ENCODE data around the gene RPTOR. TPM values are rescaled to one million over a fixed set of nuclear protein-coding genes. Genes with fewer than 3 reads are reported as not detected.

The RPTOR gene
- total RNA-seq, 2 experiments from 2014 or later = 43.6 to 47.2 TPM

DNA sequence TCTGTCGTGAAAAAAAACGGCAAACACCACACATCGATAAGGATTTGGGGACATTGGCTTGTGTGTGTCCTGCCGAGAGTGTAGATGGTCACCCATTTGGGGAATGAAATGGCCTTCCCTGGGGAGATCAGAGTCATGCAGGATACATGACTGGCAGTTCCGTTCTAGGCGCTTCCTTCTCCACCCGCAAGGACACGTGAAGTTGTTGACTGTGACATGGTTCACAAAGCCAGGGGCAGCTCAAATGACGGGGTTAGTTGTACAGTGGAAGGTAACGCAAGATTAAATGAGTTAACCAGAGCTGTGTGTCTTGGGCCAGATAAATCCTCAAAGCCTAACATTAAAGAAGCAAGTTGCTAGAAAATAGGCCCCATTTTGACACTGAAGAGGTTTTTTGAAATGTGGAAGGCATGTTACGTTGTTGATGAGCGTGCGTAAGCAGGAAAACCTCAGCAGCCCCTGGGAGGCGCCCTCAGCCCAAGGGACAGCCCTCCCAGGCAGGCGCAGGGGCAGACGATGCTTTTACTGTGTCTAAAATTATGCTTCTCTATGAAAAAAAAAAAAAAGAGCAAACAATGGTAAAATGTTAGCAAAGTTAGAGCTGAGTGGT, 411.1 kb downstream of the RPTOR start:
- no peak overlapping the region for H3K4me3 Mint-ChIP-seq

DNA sequence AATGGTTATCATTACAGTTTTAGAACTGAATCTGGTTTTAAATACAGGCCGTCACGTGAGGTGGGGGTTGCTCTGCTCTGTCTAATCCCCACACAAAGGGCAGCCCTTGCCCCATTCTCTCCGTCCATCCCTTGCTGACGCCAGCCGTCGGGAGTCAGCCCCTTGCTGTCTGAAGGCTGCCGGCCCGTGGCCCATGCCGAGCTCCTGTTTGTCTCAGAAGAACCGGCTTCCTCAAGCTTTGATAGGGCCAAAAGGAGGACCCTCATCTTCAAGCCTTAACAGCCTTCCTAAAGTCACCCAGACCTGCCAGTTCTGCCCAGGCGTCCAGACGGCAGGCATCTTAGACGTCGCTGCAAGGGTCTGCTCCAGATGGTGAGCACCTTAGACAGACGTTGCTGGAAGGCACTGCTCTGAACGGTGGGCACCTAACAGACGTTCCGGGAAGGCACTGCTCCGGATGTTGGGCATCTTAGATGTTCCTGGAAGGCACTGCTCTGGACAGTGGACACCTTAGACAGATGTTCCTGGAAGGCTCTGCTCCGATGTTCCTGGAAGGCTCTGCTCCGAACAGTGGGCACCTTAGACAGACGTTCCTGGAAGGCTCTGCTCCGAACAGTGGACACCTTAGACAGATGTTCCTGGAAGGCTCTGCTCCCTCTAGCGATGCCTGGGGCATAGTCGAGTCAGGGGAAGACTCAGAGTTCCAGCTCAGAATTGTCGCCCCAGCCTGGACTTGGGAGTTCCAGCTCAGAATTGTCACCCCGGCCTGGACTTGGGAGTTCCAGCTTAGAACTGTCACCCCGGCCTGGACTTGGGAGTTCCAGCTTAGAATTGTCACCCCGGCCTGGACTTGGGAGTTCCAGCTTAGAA, 411.9 kb downstream of the RPTOR start:
- no peak overlapping the region for H3K4me3 Mint-ChIP-seq
- peaks cover 2% of the 10 kb centered on the region for H3K36me3 Mint-ChIP-seq
- DNase-seq = no peak
- H3K27me3 Mint-ChIP-seq = no peaks in the 10 kb centered on the region
- no peaks in the 10 kb centered on the region for H3K9me3 Mint-ChIP-seq
- no peak overlapping the region for H3K27ac Mint-ChIP-seq
- H3K4me1 Mint-ChIP-seq = no peaks in the 10 kb centered on the region

More for the DNA sequence above, 411.1 kb downstream of the RPTOR start:
- H3K27ac Mint-ChIP-seq = no peak overlapping the region
- no peak for DNase-seq
- H3K36me3 Mint-ChIP-seq = peaks cover 2% of the 10 kb centered on the region
- no peaks in the 10 kb centered on the region for H3K9me3 Mint-ChIP-seq
- no peaks in the 10 kb centered on the region for H3K4me1 Mint-ChIP-seq
- no peaks in the 10 kb centered on the region for H3K27me3 Mint-ChIP-seq

DNA sequence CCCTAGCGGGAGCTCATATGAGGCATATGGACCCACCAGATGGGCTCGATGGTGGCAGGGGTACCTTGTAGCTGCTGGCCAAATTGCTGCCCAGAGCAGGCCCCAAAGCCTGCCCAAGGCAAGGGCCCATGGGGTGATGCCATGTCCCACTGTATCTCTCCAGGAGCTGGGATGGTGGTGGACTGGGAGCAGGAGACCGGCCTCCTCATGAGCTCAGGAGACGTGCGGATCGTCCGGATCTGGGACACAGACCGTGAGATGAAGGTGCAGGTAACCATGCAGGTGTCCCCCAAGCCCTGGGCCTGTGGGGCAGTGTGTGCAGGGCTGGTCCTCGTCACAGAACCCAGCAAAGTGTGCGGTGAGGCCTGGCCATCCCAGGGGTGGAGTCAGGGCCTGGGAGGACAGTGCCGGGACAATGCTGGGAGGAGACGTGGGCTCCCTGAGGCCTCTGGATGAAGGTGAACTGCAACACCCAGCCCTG, 412.9 kb downstream of the RPTOR start:
- Mint-ChIP-seq H3K4me1 (no peaks in the 10 kb centered on the region), H3K4me3 (no peak overlapping the region), H3K27me3 (no peaks in the 10 kb centered on the region), H3K27ac (no peak overlapping the region), H3K36me3 (peaks cover 2% of the 10 kb centered on the region), H3K9me3 (no peaks in the 10 kb centered on the region)
- no peak for DNase-seq

DNA sequence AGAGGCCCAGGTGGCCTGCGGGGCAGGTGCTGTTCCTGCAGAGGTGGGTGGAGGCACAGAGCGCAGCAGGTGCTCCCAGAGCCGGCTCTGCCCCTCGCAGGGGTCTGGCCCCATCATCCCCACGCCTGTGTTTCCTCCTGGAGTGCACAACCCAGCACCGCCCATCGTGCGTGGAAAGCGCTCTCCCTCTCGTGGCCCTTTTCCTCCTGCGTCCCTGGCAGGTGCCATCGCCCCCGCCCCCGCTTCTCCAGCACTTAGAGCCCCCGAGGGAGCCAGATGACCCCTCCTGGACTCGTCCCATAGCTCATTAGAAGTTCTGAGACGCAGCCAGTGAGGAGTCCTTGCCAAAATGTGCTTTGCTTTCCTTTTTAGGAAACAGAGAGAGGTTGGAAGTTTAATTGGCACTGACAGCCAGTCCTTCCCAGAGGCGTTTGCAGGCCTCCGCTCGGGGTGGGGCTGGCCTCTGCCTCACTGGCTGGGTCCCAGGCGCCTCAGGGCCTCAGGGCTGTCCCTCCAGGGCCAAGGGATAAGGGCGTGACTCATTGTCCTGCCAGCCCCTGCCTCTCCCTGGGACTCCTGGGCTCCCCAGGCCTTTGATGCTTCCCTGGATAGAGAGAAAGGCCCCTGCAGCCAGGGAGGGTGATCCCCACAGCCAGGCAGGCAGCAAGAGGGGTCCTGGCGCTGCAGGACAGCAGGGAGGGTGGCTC, 414.8 kb downstream of the RPTOR start:
- H3K27me3 Mint-ChIP-seq = no peaks in the 10 kb centered on the region

DNA sequence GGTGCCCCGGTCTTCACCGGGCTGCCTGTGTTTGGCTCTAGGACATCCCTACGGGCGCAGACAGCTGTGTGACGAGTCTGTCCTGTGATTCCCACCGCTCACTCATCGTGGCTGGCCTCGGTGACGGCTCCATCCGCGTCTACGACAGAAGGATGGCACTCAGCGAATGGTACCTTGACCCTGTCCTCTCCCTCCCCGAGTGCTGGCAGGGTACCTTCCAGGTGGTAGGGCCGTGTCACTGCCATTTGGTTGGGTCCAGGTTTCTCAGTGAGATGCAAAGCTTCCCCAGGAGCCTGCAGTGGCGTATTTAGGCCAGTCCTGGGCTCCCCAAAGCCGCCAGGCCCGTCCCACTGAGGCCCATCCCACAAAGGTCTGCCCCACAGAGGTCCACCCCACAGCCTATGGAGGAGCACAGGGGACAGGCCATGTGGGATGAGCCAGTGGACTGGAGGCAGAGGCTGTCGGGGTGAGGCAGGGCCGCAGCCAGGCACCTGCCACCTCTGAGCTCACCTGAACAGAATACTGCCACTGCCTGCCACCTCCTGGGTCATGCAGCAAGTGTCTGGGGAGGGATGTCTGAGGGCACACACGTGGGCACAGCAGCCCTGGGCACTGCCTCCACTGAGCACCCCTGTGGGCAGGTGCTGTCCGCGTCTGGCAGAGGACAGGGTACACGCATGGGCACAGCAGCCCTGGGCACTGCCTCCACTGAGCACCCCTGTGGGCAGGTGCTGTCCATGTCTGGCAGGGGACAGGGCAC, 415.6 kb downstream of the RPTOR start:
- no peaks in the 10 kb centered on the region for H3K4me1 Mint-ChIP-seq
- H3K9me3 Mint-ChIP-seq = no peaks in the 10 kb centered on the region
- H3K36me3 Mint-ChIP-seq = peaks cover 2% of the 10 kb centered on the region
- H3K27ac Mint-ChIP-seq = no peak overlapping the region
- no peak overlapping the region for H3K4me3 Mint-ChIP-seq
- no peak for DNase-seq
- H3K27me3 Mint-ChIP-seq = no peaks in the 10 kb centered on the region

More for the DNA sequence above, 414.8 kb downstream of the RPTOR start:
- Mint-ChIP-seq H3K36me3 (peaks cover 4% of the 10 kb centered on the region), H3K4me3 (no peak overlapping the region), H3K9me3 (no peaks in the 10 kb centered on the region), H3K4me1 (no peaks in the 10 kb centered on the region), H3K27ac (no peak overlapping the region)
- no peak for DNase-seq

DNA sequence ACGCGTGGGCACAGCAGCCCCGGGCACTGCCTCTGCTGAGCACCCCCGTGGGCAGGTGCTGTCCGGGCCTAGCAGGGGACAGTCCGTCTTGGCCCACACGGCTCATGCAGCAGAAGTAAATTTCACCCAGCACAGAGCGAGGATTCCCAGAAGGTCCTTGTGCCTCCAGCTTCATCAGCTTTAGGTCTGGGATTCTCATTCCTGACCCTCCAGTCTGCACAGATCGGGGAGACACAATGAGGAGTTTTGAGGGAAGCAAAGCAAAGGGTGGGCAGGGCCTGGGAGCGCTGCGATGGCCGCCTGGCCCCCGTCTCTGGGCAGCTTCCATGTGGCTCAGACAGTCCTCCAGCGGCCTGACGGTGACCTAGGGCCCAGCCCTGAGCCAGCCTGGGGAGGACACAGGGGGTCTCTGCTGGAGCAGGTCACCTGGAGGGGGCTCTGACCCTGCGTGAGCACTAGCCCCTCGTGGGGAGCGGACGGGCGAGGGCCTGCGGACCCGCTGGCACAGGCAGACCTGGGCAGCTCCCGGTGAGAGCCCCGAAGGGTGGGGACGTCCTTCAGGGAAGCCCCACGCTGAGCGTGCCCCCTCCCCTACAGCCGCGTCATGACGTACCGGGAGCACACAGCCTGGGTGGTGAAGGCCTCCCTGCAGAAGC, 416.3 kb downstream of the RPTOR start:
- no peaks in the 10 kb centered on the region for H3K4me1 Mint-ChIP-seq
- no peaks in the 10 kb centered on the region for H3K27me3 Mint-ChIP-seq
- H3K9me3 Mint-ChIP-seq = no peaks in the 10 kb centered on the region
- H3K27ac Mint-ChIP-seq = no peak overlapping the region
- peaks cover 2% of the 10 kb centered on the region for H3K36me3 Mint-ChIP-seq
- H3K4me3 Mint-ChIP-seq = no peak overlapping the region
- no peak for DNase-seq

DNA sequence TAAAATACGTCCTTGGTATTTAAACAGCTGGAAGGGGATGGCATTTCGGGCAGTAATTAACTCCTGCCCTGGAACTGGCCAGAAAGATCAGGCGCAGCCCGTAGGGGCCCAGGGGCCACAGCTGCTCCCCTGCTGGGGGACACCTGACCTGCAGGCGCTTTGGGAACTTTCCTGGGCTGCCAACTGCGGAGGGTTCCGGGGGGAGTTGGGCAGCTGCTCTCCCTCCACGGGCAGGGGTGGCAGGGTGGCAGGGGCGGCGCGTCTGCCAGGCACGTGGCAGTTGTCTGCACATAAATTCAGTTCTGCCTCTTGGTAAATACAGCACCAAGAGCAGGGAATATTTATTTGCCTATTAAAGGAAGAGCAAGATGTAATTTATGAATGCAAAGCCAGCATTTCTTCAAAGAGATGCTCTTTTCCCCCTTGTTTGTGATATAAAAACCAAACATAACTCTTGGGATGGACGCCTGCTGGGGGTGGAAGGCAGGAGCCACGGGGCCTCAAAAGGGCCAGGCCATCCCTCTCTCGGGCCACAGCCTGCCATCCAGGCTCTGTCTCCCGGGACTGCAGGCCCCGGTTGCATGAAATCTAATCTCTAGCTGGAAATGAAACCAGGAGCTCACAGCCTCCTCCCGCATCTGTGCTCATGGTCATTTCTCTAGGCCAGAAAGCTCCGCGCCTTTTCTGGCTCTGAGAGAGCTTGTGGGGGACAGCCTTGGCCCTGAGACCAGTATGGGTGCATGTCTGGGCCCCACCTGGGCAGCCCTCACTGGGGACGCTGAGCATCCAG, 417.1 kb downstream of the RPTOR start:
- Mint-ChIP-seq H3K4me1 (no peaks in the 10 kb centered on the region), H3K9me3 (no peaks in the 10 kb centered on the region), H3K4me3 (no peak overlapping the region), H3K36me3 (peaks cover 6% of the 10 kb centered on the region), H3K27ac (no peak overlapping the region), H3K27me3 (no peaks in the 10 kb centered on the region)
- no peak for DNase-seq

DNA sequence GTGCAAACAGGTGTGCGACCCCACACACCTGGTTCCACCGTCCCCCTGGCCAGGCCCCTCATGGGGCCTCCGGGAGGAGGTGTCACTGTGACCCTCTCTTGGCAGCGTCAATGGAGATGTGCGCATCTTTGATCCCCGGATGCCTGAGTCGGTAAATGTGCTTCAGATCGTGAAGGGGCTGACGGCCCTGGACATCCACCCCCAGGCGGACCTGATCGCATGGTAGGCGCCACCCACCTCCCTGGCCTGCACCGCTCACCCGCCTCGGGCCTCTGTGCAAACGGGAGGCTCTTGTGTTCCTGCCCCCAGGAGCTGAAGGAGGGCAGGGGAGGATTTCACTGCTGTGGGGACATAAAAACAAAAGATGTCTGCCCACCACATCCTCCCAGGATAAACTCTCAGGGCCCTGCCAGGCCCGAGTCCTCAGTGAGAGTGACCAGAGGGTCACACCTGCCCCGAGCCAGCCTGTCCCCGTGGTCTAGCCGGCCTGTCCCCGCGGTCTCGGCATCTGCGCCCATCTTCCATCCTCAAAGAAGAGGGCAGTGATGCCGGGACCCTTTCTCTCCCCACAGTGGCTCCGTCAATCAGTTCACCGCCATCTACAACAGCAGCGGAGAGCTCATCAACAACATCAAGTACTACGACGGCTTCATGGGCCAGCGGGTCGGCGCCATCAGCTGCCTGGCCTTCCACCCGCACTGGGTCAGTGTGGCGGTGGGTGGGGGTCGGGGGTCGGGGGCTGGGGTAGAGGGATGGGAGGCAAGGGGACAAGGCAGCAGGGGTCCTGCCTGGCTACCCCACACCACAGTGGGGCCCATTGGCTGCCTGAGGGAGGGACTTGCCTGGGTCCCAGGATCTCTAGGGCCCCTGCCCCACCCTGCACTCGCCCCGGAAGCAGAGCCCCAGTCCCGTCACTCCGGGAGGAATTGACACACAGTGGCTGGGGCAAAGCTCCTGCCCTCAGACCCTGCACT, 418.0 kb downstream of the RPTOR start:
- H3K4me3 Mint-ChIP-seq = no peak overlapping the region
- peaks cover 7% of the 10 kb centered on the region for H3K36me3 Mint-ChIP-seq
- no peaks in the 10 kb centered on the region for H3K9me3 Mint-ChIP-seq
- no peak overlapping the region for H3K27ac Mint-ChIP-seq
- no peaks in the 10 kb centered on the region for H3K4me1 Mint-ChIP-seq
- no peaks in the 10 kb centered on the region for H3K27me3 Mint-ChIP-seq
- DNase-seq = no peak

DNA sequence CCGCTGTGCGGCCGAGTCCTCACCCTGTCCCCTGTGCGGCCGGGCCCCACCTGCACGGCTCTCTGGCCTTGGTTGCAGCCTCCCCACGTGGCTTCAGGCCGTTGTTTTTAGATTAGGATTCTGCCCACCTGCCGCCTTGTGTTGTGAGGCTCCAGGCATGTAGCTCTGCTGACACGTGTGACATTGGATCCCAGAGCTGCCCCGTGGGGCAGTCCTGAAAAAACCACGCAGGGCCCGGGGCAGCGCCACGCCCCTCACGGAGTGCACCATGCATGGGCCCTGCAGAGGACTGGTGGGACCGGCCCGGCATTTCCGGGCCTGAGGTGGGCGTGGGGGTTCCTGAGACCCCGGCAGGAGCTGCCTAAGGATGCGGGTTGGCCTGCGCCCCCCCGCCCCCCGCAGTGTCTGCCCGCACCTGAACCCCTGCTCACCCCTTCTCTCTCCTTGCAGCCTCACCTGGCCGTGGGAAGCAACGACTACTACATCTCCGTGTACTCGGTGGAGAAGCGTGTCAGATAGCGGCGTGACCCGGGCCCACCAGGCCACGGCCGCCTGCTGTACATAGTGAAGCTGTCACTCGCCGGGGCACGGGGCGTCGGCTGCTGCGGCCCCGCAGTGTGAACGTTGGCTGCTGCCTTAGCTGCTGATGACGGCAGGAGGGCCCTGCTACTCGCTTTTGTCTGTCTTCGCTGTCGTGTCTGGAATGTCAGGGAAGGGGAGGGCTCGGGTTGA, 419.3 kb downstream of the RPTOR start:
- no peak overlapping the region for H3K27ac Mint-ChIP-seq
- H3K27me3 Mint-ChIP-seq = no peaks in the 10 kb centered on the region
- H3K4me3 Mint-ChIP-seq = no peak overlapping the region
- no peak for DNase-seq
- H3K9me3 Mint-ChIP-seq = no peaks in the 10 kb centered on the region
- H3K36me3 Mint-ChIP-seq = peaks cover 7% of the 10 kb centered on the region
- H3K4me1 Mint-ChIP-seq = no peaks in the 10 kb centered on the region

DNA sequence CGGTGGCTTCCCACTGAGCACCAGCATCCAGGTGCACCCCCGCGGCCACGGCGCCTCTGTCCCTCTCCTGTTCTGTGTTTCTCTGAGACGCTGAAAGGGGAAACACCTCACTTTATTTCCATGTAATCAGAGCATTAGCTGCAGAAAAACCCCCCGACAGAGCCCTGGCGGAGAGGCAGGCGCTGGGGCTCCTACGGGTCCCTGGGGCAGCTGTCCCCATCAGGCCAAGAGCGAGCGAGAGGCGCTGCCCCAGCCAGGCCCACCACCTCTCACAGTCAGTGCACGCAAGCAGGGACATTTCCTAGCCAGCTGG, 419.9 kb downstream of the RPTOR start:
- no peak overlapping the region for H3K27ac Mint-ChIP-seq
- DNase-seq = no peak
- no peaks in the 10 kb centered on the region for H3K9me3 Mint-ChIP-seq
- no peaks in the 10 kb centered on the region for H3K27me3 Mint-ChIP-seq
- no peak overlapping the region for H3K4me3 Mint-ChIP-seq
- H3K36me3 Mint-ChIP-seq = peaks cover 7% of the 10 kb centered on the region
- no peaks in the 10 kb centered on the region for H3K4me1 Mint-ChIP-seq

DNA sequence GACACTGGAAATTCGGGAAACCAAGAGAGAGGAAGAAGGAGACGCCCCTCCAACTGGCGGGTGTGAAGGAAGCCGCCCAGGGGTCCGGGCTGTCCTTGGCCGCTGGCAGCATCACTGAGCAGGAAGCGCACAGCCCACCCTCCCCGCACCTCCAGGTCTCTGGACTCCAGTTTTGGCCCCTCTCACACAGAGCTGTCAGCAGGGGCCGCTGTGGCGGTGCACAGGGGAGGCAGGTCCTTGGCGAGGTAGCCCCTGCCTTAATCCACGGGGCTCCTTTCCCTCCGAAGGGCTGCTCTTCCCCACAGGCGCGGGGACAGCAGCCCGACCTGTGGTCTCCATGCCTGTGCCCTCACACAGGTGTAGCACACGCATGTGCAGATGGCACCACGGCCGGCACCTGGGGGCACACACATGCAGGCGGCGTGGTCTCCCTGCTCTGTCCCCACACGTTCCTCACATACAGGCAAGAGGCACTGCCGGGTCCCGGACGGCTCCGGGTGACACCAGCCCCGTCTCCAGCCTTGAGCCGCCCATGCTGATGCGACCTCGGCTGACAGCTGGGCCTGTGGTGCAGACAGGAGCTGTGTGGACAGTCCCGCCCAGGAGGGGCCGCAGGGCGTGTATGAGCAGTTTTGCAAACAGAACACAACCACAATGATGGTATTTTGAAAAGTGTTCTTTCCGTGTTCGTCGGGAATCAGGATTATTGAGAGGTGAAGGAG, 420.4 kb downstream of the RPTOR start:
- Mint-ChIP-seq H3K27ac (no peak overlapping the region), H3K4me1 (no peaks in the 10 kb centered on the region), H3K9me3 (no peaks in the 10 kb centered on the region), H3K4me3 (no peak overlapping the region), H3K27me3 (no peaks in the 10 kb centered on the region), H3K36me3 (peaks cover 7% of the 10 kb centered on the region)
- DNase-seq = no peak

DNA sequence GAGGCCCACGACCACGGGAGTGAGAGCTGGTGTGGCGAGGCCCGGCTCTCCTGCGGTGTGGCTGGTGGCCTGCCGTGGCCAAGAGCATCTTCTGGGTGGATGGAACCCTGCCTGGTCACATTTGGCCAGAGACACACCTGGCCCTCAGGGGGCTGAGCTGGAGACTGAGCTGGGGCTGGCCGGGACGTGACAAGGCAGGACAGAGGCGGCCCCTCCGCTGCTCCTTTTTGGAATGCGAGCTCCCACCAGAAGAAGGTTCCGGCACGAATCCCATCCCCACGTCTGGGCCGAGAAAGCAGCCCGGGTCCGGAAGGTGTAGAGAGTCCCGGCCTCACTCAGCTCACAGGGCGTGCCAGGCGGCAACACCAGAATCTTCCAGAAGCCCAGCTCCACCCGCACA, 421.0 kb downstream of the RPTOR start:
- Mint-ChIP-seq H3K27ac (no peak overlapping the region), H3K27me3 (no peaks in the 10 kb centered on the region), H3K4me3 (no peak overlapping the region), H3K4me1 (peaks cover 4% of the 10 kb centered on the region), H3K9me3 (no peaks in the 10 kb centered on the region), H3K36me3 (peaks cover 7% of the 10 kb centered on the region)
- DNase-seq = no peak

Measured in activated naive CD8-positive, alpha-beta T cell treated with anti-CD3 and anti-CD28 coated beads for 36 hours (primary cell).